ENCODE results near the gene USP49. TPM values are rescaled to one million over a fixed set of nuclear protein-coding genes. Genes with fewer than 3 reads are reported as not detected.
"Not testable (repeated sequence)": the region's sequence is repeated elsewhere in the genome, so short reads cannot be mapped to it uniquely, and the experiment has no call there.

Gene USP49
- total RNA-seq, 1 donor from 2014 or later, result 1.7 TPM

DNA sequence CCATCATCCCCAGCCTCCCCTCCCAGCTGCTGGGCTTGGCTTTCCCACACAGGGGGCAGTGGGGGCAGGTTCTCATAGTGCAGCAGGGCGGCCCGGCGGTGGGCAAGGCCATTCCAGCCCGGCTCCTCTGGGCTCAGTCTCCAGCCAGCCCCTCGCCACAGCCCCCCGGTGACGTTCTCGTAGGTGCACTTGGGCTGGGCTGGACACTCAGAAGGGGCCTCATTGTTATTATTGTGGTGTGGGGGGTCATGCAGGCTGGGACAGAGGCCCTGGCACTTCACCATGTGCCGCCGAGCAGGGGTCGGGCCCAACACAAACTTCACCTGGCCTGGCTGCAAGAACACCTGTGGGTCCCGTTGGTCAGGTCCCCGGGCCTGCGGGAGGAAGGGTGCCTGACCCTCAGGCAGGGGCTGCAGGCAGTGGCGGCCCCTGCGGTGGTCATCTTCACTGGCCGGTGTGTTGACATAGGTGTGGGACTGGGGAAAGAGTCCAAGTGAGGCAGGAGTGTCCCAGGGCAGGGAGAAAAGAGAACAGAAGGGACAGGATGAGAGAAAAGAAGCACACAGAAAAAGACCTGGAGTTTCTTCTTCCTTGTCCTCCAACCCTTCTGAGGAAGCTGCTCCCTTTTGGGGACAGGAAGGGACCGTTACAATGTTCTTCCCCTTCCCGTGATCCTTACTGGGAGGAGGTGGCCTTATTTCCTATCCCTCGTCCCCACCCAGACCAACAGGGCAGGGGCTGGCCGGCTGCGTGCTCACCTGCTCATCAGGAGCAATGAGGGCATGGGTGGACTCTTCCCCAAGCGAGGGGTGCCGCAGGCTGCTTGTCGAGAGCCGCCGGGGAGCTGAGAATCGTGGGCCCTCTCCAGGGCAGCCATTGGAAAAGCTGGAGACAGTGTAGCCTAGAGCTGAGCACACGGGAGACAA is 123.9 kb downstream of the USP49 start:
- peak; percentile 29 for DNase-seq (ENCODE audit: low spot score)
- intact Hi-C loops (cut with DNase I), result no loop called here

DNA sequence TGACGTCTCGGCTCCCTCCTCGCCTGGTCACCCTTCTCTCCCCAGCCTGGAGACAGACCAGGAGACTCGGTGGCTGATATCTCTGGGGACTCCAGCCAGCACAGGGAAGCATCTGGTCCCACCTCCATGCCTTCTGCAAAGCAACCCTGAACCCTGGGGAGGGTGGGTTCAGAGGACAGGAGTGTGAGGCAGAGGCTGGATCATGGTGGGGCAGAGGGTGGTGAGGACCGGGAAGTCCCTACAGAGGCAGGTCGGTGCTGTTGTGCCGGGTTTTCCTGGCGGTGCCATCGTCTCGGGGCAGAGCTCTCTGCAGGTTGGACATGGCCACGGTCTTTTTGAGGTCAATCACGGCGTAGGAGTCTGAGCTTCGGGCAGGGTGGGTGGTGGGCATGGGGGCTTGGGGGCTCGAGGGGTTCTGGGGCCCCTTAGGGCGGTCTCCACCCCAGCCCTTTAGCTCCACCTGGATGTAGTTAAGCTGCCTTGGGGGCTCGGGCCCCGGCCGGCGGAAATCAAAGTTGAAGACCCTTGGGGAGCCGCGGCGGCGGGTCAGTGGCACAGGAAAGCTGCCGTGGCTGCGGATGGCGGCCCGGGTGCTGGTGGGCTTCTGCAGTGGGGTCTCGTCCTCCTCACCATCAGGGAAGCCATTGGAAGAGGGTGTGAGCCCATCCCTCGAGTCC is 124.7 kb downstream of the USP49 start:
- intact Hi-C loops (cut with DNase I), result no loop called here
- peak; percentile 46 for DNase-seq (ENCODE audit: low spot score)

DNA sequence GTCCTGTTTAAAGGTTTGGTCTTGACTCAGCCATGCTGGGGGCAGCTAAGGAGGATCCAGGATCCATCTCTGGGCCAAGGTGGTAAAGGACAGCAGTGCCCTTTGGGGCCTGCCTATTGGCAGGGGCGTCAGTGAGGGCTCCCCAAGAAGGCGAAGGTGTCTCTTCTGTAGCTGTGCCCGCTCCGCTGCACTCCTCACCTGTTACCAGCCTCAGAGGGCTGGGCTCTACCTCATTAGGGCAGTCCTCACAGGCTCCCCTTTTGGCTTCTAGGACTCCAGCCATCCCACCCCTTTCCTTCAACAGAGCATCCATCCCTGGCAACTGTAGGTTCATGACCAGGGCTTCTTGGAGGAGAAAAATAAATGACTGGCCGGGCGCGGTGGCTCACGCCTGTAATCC is 125.8 kb downstream of the USP49 start:
- DNase-seq (ENCODE audit: low spot score), result no peak
- intact Hi-C loops (cut with DNase I), result no loop called here

DNA sequence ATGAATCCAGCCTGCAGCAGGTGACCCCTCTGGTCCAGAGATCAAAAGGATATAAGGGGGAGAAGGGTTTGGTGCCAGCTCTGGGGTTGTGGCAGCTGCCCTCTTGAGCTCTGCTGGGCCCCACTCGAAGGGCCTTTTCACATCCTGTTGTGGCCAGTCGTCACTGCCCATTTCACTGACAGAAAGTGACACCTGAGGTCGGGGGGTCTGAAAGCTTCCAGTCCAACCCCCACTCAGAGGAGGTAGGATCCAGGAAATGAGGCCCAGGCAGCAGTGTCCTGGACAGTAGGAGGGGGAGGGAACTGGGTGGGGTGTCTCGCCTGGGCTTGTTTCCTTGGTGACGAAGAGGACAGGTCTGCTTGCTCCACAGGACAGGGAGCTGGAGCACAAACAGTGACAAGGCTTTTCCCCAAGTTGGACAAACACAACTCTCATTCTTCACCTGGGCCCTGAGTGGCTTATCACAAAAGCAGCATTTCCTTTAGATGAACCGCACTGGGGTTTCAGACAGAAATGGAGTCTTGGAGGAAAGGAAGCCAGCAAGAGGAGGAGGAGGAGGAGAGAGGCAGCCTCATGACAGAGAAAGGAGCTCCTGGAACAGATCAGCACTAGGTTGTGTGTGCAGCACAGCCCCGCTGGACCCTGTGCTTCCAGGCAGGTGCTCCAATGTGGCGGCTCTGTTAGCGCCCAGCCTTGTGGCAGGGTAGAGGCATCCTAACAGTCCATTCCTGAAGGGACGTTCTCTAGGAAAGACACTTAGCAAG is 126.4 kb downstream of the USP49 start:
- intact Hi-C loops (cut with DNase I), result no loop called here
- no peak for DNase-seq (ENCODE audit: low spot score)

DNA sequence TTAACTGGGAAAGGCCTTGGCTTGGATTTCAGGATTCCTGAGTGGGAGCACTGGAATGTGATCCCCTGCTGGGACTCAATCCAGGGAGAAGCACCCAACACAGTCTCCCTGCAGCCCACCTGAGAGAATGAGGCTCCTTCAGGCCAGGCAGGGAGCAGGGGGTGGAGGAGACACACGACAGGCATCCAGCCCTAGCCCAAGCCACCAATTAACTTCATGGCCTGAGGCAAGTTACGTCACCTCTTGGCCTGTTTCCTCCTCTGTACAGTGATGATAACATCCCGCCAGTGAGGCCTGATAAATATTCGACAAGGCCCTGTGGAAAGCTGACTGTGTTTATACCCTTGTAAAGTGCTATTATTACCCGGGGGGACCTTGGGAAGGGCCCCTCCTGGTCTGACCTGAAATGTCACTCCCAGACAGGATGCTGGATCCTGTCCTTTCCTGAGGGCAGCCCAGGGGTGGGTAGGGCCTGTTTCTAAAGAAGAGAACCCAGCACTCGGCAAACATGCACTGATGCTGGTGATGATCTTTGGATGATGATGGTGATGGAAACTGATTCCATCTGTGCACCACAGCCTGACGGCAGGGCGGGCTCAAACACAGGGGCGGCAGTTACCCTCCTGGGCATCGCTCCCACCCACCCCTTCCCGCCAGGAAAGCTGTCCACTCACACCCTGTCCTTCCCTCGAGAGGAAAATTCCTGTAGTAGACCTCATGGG is 127.9 kb downstream of the USP49 start:
- intact Hi-C loops (cut with DNase I), result no loop called here
- no peak for DNase-seq (ENCODE audit: low spot score)

DNA sequence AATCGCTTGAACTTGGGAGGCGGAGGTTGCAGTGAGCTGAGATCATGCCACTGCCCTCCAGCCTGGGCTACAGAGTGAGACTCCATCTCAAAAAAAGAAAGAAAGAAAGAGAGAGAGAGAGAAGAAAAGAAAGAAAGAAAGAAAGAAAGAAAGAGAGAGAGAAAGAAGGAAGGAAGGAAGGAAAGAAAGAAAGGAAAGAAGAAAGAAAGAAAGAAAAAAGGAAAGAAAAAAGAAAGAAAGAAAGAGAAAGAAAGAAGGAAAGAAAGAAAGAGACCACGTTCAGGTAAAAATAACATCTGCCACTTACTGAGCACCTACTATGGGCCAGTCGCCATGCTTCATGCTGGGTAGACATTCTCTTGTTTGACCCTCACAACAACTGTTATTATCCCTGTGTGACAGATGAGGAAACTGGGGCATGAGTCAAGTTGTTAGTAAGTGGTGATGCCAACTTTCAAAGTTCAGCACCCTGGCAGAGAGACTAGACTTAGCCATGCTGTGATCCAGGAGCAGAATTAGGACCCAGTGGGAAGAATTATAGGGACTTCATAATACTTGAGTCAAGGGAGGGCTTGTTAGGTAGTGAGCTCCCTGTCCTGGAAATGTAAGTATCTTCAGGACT is 129.0 kb downstream of the USP49 start:
- DNase-seq (ENCODE audit: low spot score); intact Hi-C loops (cut with DNase I): not testable (repeated sequence)

DNA sequence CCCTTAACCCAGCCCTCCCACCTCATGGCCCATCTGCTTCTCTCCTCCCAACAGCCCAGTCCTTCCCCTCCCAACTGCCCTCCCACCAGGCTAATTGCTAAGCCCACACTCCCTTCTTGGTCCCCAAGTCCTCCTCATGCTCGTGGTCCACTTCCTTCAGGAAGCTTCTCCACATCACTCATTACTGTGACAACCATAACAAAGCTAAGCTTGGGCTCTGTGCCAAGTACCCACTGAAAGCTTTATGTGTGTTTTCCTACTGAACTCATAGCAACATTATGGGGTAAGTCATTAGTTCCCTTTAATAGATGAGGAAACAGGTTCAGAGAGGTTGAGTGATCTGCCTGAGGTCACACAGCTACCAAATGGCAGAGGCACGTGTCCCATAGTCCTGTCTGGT is 131.7 kb downstream of the USP49 start:
- intact Hi-C loops (cut with DNase I), result no loop called here
- DNase-seq (ENCODE audit: low spot score), result no peak

DNA sequence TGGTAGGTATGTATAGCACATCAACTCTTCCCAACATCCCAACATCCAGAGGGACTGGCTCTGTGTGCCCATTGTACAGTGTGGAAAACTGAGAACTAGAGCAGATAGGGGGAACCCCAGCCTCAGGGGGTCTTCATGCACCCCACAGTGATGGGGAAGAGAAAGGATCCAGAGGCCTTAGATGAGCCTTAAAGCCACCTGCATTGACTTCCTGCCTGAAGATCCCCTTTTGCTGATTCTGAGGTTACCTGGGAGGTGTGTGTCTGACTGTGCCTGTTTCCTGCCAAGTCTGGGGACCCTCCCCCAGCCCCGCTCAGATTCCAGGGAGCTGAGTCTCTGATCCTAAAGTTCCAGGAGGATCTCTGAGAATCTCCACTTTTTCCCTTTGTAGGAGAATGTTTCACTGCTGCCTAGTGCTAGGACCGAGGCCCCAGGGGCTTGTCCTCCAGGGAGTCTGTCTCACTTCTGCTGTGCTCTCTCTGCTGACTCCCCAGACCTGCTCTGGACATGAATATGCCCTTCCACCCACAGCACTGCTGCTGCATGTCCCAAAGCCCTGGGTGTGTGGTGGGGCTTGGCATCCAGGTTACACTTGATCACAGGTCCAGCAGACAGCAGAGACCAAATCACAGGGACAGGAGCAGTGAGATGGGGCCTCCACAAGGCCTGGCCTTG is 135.1 kb downstream of the USP49 start:
- DNase-seq (ENCODE audit: low spot score), result no peak
- intact Hi-C loops (cut with DNase I), result no loop called here

DNA sequence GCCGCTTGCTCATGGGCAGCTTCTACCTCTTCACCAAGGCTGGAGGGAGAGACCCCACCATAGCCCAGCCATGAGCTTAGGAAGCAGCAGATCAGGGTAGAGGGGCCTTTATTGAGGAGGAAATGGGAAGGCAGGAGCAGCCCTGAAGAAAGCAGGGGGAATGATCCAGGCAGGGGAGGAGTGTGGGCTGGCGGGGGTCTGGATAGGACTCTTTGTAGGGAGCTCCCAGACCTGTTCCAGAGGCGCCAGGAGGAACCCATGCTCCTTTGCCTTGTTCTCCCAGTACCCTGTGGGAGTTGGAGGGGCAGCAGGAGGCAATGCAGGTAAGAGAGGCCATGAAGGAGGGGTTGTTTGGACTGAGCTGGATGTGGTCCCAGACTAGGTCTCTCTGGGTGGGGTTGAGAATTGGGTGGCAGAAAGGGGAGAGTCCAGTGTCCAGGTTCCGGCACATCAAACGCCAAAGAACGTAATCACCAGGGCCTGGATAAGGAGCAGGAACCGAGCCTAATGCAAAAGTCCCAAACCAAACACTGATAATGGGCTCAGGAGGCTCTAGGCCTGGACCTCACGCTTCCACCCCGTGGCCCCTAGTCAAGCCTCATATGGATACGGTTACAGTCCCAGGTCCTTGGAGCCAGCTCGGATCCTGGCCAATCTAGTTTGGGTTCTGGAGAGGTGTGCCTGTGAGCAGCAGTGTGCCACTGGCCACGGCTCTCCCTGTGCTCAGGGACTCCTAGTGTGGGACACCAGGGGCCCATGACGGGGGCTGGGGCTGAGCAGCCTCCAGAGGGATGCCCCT is 135.9 kb downstream of the USP49 start:
- intact Hi-C loops (cut with DNase I), result no loop called here
- DNase-seq (ENCODE audit: low spot score), result no peak

DNA sequence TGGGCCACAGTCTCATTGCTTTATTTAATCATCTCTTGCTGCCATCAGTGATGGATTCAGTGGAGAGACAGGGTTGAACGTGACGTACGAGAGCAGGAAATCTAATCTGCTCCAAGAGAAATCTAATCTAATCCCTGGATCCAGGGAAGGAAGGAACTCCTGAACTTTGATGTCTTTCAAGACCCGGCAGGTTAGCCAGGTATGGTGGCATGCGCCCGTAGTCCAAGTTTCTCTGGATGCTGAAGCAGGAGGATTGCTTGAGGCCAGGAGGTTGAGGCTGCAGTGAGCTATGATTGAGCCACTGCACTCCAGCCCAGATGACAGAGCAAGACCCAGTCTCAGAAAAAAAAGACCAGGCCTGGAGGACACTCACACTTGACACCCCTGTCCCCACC is 136.5 kb downstream of the USP49 start:
- intact Hi-C loops (cut with DNase I), result no loop called here
- no peak for DNase-seq (ENCODE audit: low spot score)

DNA sequence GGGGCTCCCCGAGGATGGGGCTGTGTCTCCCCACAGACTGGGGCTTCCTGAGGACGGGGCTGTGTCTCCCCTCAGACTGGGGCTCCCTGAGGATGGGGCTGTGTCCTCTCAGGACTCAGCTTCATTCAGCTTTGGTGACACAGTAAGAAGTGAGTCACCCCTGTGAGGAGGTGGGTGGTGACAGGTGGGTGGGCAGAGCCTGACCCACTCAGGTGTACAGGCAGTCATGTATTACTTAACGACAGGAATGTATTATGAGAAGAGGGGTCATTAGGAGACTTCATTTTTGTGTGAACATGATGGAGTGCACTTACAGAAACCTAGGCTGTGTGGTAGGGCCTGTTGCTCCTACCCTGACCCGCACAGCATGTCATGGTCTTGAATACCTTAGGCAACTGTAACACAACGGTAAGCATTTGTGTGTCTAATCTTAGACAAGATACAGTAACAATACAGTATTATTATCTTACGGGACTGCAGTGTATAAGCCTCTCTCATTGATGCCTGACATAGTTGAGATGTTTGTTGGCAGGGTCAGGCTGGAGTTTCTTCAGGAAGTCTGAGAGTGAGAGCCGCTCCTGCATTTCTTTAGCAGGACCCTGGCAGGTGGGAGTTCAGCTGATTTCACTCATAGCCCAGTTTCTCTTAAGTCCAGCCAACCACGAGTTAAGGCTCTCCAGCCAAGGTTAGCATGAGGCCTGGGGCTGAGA is 137.1 kb downstream of the USP49 start:
- DNase-seq (ENCODE audit: low spot score), result no peak
- intact Hi-C loops (cut with DNase I), result no loop called here

DNA sequence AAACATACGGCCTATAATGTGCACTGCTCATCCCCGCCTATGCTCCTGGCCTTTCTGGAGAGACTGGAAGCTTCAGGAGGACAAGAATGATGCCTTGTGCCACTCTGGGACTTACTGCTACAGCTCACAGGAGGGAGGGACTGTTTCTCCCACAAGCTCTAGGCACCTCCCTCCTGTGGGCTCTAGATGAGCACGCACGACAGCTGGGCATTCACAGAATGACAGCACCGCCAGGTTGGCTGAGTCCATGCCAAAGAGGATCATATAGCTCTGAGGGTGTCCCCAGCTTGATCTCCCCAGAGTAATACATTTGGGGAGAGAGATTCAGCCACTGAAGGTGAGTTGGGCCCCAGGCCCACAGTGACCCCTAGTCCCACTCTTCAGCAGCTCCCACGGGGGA is 137.9 kb downstream of the USP49 start:
- intact Hi-C loops (cut with DNase I), result no loop called here

DNA sequence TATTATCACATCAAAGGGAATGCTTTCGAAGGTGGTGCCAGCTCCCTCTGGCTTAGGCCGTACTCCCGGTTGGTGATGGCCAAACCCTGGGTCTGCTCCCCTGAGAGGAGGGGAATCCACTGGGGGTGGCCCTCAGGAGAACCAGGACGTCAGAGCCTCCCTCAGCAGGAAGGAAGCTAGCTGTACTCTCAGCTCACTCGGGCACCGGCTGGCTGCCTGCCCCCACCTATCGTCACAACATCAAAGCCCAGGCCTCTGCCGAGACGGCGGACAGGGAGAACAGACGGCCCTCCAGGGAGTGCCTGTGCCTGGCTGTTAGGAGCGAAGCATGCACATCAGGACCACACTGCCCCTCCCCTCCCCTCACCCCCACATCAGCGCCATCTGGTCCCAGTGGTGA is 138.8 kb downstream of the USP49 start:
- intact Hi-C loops (cut with DNase I), result no loop called here
- DNase-seq (ENCODE audit: low spot score), result no peak

More for the DNA sequence above, 137.9 kb downstream of the USP49 start:
- no peak for DNase-seq (ENCODE audit: low spot score)

DNA sequence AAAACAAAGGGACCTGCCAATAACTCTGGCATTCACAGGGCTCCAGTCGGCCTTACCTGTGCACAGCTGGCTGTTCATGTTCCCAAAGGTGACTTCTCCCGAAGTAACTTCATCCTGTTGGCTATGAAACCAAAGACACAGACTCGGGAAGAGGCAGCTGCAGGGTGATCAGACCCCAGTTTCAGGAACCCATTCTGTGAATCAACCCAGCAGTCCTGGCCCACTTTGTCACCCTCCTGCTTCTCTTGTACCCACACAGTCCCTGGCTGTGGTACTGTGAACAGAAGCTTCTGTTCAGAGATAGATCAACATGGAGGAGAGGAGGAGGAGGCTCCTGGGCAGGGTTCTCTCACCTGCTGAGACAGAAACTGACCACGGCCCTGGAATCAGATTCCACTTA is 139.3 kb downstream of the USP49 start:
- intact Hi-C loops (cut with DNase I), result no loop called here

DNA sequence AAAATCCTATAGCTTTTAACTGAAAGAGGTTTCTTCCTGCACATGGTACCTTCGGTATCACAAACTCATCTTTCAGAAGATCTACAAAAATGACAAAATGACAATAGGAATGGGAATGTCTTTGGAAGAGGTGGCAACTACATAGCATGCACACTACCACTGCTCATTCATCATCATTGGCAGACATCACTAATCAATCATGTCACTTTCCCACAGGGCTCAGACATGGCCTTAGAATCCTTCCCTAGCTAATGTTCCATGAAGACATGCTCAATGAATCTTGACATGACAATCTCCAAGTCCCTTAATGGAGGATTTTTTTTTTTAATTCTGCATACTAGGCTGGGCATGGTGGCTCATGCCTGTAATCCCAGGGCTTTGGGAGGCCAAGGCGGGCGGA is 144.8 kb downstream of the USP49 start:
- intact Hi-C loops (cut with DNase I), result no loop called here
- DNase-seq (ENCODE audit: low spot score), result no peak

More for the DNA sequence above, 139.3 kb downstream of the USP49 start:
- no peak for DNase-seq (ENCODE audit: low spot score)

DNA sequence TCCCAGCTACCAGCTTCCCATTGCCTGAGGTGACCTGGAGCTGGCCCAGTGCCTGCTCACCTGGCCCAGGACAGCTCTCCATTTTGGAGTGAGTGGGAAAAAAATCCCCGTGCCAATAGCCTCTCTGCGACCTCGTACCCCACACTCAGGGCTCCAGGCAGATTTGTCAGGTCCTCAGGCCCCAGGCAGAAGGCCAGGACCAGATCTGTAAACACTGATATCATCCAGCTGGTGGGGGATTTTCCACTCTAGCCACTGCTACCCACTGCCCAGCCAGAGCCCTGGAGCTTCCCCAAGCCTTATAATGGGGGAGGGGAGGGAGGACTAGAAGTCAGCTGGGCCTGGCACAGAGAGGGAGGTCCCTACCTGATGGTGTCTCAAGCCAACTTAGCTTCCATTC is 146.6 kb downstream of the USP49 start:
- DNase-seq (ENCODE audit: low spot score), result no peak
- intact Hi-C loops (cut with DNase I), result no loop called here

DNA sequence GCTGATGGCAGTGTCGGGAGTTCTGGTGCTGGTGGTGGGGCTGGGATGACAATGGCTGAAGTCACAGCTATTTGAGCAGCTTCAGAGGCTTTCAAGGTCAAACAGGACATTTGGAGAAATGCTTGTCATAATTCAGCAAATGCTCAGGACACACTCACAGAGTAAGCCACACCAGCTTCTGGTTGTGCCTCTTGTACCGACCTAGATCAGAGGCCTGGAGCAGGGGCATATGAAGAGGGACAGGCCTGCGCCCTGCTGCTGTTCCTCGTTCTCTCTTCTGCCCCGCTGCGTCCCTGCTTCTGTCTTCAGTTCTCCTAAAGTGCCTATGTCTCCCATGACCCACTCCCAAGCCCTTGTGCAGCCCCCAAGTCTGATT is 147.1 kb downstream of the USP49 start:
- intact Hi-C loops (cut with DNase I), result no loop called here
- DNase-seq (ENCODE audit: low spot score), result no peak
